DOHH2 (cell line): ENCODE results near the gene NCOA4.

Experiments used
- H3F3A ChIP-seq: fragments of 200-600 bp; sonication (generic), shearing (Covaris generic); 2 replicates; pipeline ENCODE4 v1.6.0; 2016; ENCODE audit warnings: antibody characterized with exemption, mild to moderate bottlenecking; ENCODE audit not compliant: control insufficient read depth, insufficient read depth
- H3K27ac ChIP-seq: fragments of 200-600 bp; sonication (generic); 2 replicates; pipeline ENCODE4 v1.5.1; 2014; ENCODE audit warnings: low read depth, mild to moderate bottlenecking, low read length, moderate library complexity
- H3K27me3 ChIP-seq: fragments of 200-600 bp; sonication (generic); 2 replicates; pipeline ENCODE4 v1.6.1; 2014; ENCODE audit warnings: mild to moderate bottlenecking, low read length, mixed read lengths; ENCODE audit not compliant: control insufficient read depth
- H3K36me3 ChIP-seq: fragments of 200-600 bp; sonication (generic); 2 replicates; pipeline ENCODE4 v1.6.1; 2014; ENCODE audit warnings: mild to moderate bottlenecking, low read length, moderate library complexity, mixed read lengths; ENCODE audit not compliant: control insufficient read depth
- H3K4me1 ChIP-seq: fragments of 200-600 bp; sonication (generic); 2 replicates; pipeline ENCODE4 v1.6.1; 2014; ENCODE audit warnings: mild to moderate bottlenecking, low read length, mixed read lengths; ENCODE audit not compliant: control insufficient read depth
- H3K4me2 ChIP-seq: fragments of 200-600 bp; sonication (generic); 2 replicates; pipeline ENCODE4 v1.6.0; 2014; ENCODE audit warnings: mild to moderate bottlenecking, low read length, moderate library complexity
- H3K4me3 ChIP-seq: fragments of 200-600 bp; sonication (generic); 2 replicates; pipeline ENCODE4 v1.5.1; 2014; ENCODE audit warnings: mild to moderate bottlenecking, low read length, mixed read lengths
- H3K79me2 ChIP-seq: fragments of 200-600 bp; sonication (generic); 2 replicates; pipeline ENCODE4 v1.6.1; 2014; ENCODE audit warnings: mild to moderate bottlenecking, low read length, mixed read lengths; ENCODE audit not compliant: control insufficient read depth
- H3K9me2 ChIP-seq: fragments of 200-600 bp; sonication (generic); replicated peaks from 2 replicates; pipeline ENCODE4 v1.6.1; 2014; ENCODE audit warnings: mild to moderate bottlenecking, low read length, mixed read lengths; ENCODE audit not compliant: control insufficient read depth
- H3K9me3 ChIP-seq: fragments of 200-600 bp; sonication (generic); 2 replicates; pipeline ENCODE4 v1.6.1; 2014; ENCODE audit warnings: antibody characterized with exemption, low read length, mixed read lengths; ENCODE audit not compliant: control insufficient read depth, insufficient read depth
- H4K20me1 ChIP-seq: fragments of 200-600 bp; sonication (generic); 2 replicates; pipeline ENCODE4 v1.6.0; 2014; ENCODE audit warnings: low read depth, mild to moderate bottlenecking, antibody characterized with exemption, low read length, moderate library complexity; ENCODE audit not compliant: control insufficient read depth, insufficient read depth
- CTCF ChIP-seq: fragments of 200-600 bp; sonication (generic); IDR thresholded peaks from one replicate; pipeline ENCODE4 v1.5.1; 2014; ENCODE audit warnings: antibody characterized with exemption, mild to moderate bottlenecking, low read depth, low read length; ENCODE audit not compliant: poor library complexity, severe bottlenecking
- EZH2phosphoT487 ChIP-seq: fragments of 200-600 bp; sonication (generic); IDR thresholded peaks from 2 replicates; pipeline ENCODE4 v1.6.1; 2017; ENCODE audit warnings: borderline replicate concordance, mild to moderate bottlenecking, antibody characterized with exemption, low read length, moderate library complexity, mixed read lengths

The NCOA4 gene

GRCh38 chr10:46068905-46069304 is 38.5 kb upstream of the NCOA4 start:
- Histone ChIP-seq H3K4me3 (no peak overlapping the region), H3K4me1 (no peaks in the 10 kb centered on the region), H3K27ac (no peak overlapping the region)

GRCh38 chr10:46068117-46068516 is 37.7 kb upstream of the NCOA4 start:
- Histone ChIP-seq H3K27ac (no peak overlapping the region), H3K79me2 (no peaks in the 10 kb centered on the region), H3K9me3 (no peaks in the 10 kb centered on the region), H3K4me1 (no peaks in the 10 kb centered on the region), H3K27me3 (no peaks in the 10 kb centered on the region), H3K4me3 (no peak overlapping the region), H3K9me2 (no peaks in the 10 kb centered on the region), H3K36me3 (no peaks in the 10 kb centered on the region), H3F3A (no peaks in the 10 kb centered on the region), H3K4me2 (no peak overlapping the region), H4K20me1 (no peaks in the 10 kb centered on the region)
- TF ChIP-seq CTCF = no peak
- no peak for TF ChIP-seq EZH2phosphoT487

More at GRCh38 chr10:46068905-46069304, 38.5 kb upstream of the NCOA4 start:
- Histone ChIP-seq H3K79me2 (no peaks in the 10 kb centered on the region), H3K36me3 (no peaks in the 10 kb centered on the region), H3K4me2 (no peak overlapping the region), H3K9me3 (no peaks in the 10 kb centered on the region), H4K20me1 (no peaks in the 10 kb centered on the region), H3K27me3 (no peaks in the 10 kb centered on the region), H3K9me2 (no peaks in the 10 kb centered on the region), H3F3A (no peaks in the 10 kb centered on the region)
- TF ChIP-seq EZH2phosphoT487 (no peak), CTCF (no peak)

GRCh38 chr10:46064269-46064817 is 33.9 kb upstream of the NCOA4 start:
- TF ChIP-seq EZH2phosphoT487 (no peak), CTCF (no peak)
- Histone ChIP-seq H3K36me3 (no peaks in the 10 kb centered on the region), H3K27me3 (no peaks in the 10 kb centered on the region), H3F3A (no peaks in the 10 kb centered on the region), H3K79me2 (no peaks in the 10 kb centered on the region), H3K4me1 (no peaks in the 10 kb centered on the region), H4K20me1 (no peaks in the 10 kb centered on the region), H3K9me3 (no peaks in the 10 kb centered on the region), H3K9me2 (no peaks in the 10 kb centered on the region), H3K4me3 (no peak overlapping the region), H3K27ac (no peak overlapping the region), H3K4me2 (no peak overlapping the region)
